GM20000 (cell line): ENCODE data around the gene KCNAB1.
A peak's percentile ranks its signal among the peaks of the same experiment; 100 is the strongest.

ENCODE experiments used
- DNase-seq: peaks from one replicate; pipeline ENCODE4 v3.0.0; 2012; ENCODE audit warnings: low spot score
- CTCF ChIP-seq: IDR thresholded peaks from 2 replicates; pipeline ENCODE4 v1.5.1; 2012; ENCODE audit warnings: mild to moderate bottlenecking, control low read depth; ENCODE audit errors: extremely low read depth, missing control alignments

The KCNAB1 gene

GRCh38 chr3:156448300-156448699 is 327.9 kb downstream of the KCNAB1 start:
- DNase-seq, result peak; percentile 39
- peak; percentile 44 for TF ChIP-seq CTCF

- peak; percentile 61 for TF ChIP-seq CTCF
- peak; percentile 32 for DNase-seq
These were observed 329.6 kb downstream of the KCNAB1 start for GRCh38 chr3:156449710-156450574.

- no peak for TF ChIP-seq CTCF
- DNase-seq, result no peak
These were observed 335.5 kb downstream of the KCNAB1 start for GRCh38 chr3:156455839-156456238.

- DNase-seq, result no peak
- no peak for TF ChIP-seq CTCF
These were observed 336.4 kb downstream of the KCNAB1 start for GRCh38 chr3:156456771-156457224.

- TF ChIP-seq CTCF, result no peak
These were observed 339.1 kb downstream of the KCNAB1 start for GRCh38 chr3:156459434-156459833.

GRCh38 chr3:156460206-156460611 is 339.8 kb downstream of the KCNAB1 start:
- TF ChIP-seq CTCF, result no peak

More at GRCh38 chr3:156459434-156459833, 339.1 kb downstream of the KCNAB1 start:
- no peak for DNase-seq

GRCh38 chr3:156461889-156462288 is 341.5 kb downstream of the KCNAB1 start:
- TF ChIP-seq CTCF, result no peak
- no peak for DNase-seq

More at GRCh38 chr3:156460206-156460611, 339.8 kb downstream of the KCNAB1 start:
- no peak for DNase-seq
